ENCODE measurements around the gene KIRREL1.
A peak's percentile ranks its signal among the peaks of the same experiment; 100 is the strongest.

The KIRREL1 gene

DNA sequence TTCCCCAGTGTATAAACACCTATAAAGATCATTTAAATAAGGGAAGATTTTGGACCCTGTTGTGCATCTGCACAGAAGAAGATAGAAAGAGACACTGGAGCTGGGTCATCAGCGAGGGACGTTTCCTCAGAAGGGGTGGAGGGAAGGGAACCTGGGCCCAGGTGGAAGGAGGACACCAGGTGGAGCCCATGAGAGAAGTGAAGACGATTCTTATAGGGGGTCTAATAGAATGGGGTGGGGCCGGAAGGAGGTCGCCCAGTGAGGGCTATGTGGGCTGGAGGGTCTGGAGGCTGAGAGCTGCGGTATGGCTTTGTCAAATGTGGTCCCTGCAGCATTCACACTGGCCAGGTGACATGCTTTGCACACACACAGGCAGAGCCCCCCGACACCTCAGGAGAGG lies 13.7 kb downstream of the KIRREL1 start:
- peak overlapping the region; percentile 84 for H3K27ac ChIP-seq (ENCODE audit: low read length)
- H3K36me3 ChIP-seq (ENCODE audit: control insufficient read depth in 2 of 2, insufficient read depth in 2 of 2, low read length in 2 of 2), result no peaks in the 10 kb centered on the region
- H3K4me3 ChIP-seq (ENCODE audit: low read length in 2 of 2), result peak overlapping the region in 1 of 2 donors; percentile 13
- H3K9ac ChIP-seq (ENCODE audit: low read length in 2 of 2), result no peak overlapping the region
- H3K27me3 ChIP-seq (ENCODE audit: control insufficient read depth in 1 of 2, insufficient read depth in 2 of 2, low read length in 2 of 2), result no peaks in the 10 kb centered on the region
- no peaks in the 10 kb centered on the region for H3K9me3 ChIP-seq (ENCODE audit: control insufficient read depth in 2 of 2, low read length in 2 of 2)
- peaks cover 83% of the 10 kb centered on the region for H3K4me1 ChIP-seq (ENCODE audit: control insufficient read depth, insufficient read depth, low read length)

GRCh38 chr1:158007667-158008386 lies 14.4 kb downstream of the KIRREL1 start:
- Histone ChIP-seq H3K27me3 (ENCODE audit: control insufficient read depth in 1 of 2, insufficient read depth in 2 of 2, low read length in 2 of 2) (no peaks in the 10 kb centered on the region), H3K36me3 (ENCODE audit: control insufficient read depth in 2 of 2, insufficient read depth in 2 of 2, low read length in 2 of 2) (no peaks in the 10 kb centered on the region), H3K27ac (ENCODE audit: low read length) (peak overlapping the region; percentile 84), H3K4me3 (ENCODE audit: low read length in 2 of 2) (peak overlapping the region; percentile 13 to 29), H3K4me1 (ENCODE audit: control insufficient read depth, insufficient read depth, low read length) (peaks cover 78% of the 10 kb centered on the region), H3K9ac (ENCODE audit: low read length in 2 of 2) (peak overlapping the region in 1 of 2 donors; percentile 29), H3K9me3 (ENCODE audit: control insufficient read depth in 2 of 2, low read length in 2 of 2) (no peaks in the 10 kb centered on the region)

GRCh38 chr1:158008630-158009029 lies 15.2 kb downstream of the KIRREL1 start:
- no peaks in the 10 kb centered on the region for H3K9me3 ChIP-seq (ENCODE audit: control insufficient read depth in 2 of 2, low read length in 2 of 2)
- peak overlapping the region in 1 of 2 donors; percentile 22 for H3K4me3 ChIP-seq (ENCODE audit: low read length in 2 of 2)
- peak overlapping the region; percentile 84 for H3K27ac ChIP-seq (ENCODE audit: low read length)
- no peak overlapping the region for H3K9ac ChIP-seq (ENCODE audit: low read length in 2 of 2)
- peaks cover 73% of the 10 kb centered on the region for H3K4me1 ChIP-seq (ENCODE audit: control insufficient read depth, insufficient read depth, low read length)
- no peaks in the 10 kb centered on the region for H3K27me3 ChIP-seq (ENCODE audit: control insufficient read depth in 1 of 2, insufficient read depth in 2 of 2, low read length in 2 of 2)
- no peaks in the 10 kb centered on the region for H3K36me3 ChIP-seq (ENCODE audit: control insufficient read depth in 2 of 2, insufficient read depth in 2 of 2, low read length in 2 of 2)

GRCh38 chr1:158011714-158012113 lies 18.3 kb downstream of the KIRREL1 start:
- no peaks in the 10 kb centered on the region for H3K27me3 ChIP-seq (ENCODE audit: control insufficient read depth in 1 of 2, insufficient read depth in 2 of 2, low read length in 2 of 2)
- H3K4me1 ChIP-seq (ENCODE audit: control insufficient read depth, insufficient read depth, low read length), result peaks cover 71% of the 10 kb centered on the region
- peak overlapping the region in 1 of 2 donors; percentile 62 for H3K4me3 ChIP-seq (ENCODE audit: low read length in 2 of 2)

GRCh38 chr1:158013840-158014730 lies 20.6 kb downstream of the KIRREL1 start:
- Histone ChIP-seq H3K4me1 (ENCODE audit: control insufficient read depth, insufficient read depth, low read length) (peaks cover 57% of the 10 kb centered on the region), H3K27me3 (ENCODE audit: control insufficient read depth in 1 of 2, insufficient read depth in 2 of 2, low read length in 2 of 2) (no peaks in the 10 kb centered on the region), H3K9ac (ENCODE audit: low read length in 2 of 2) (peak overlapping the region; percentile 17 to 29), H3K36me3 (ENCODE audit: control insufficient read depth in 2 of 2, insufficient read depth in 2 of 2, low read length in 2 of 2) (no peaks in the 10 kb centered on the region), H3K4me3 (ENCODE audit: low read length in 2 of 2) (peak overlapping the region in 1 of 2 donors; percentile 29), H3K9me3 (ENCODE audit: control insufficient read depth in 2 of 2, low read length in 2 of 2) (no peaks in the 10 kb centered on the region), H3K27ac (ENCODE audit: low read length) (peak overlapping the region; percentile 41)

More at GRCh38 chr1:158011714-158012113, 18.3 kb downstream of the KIRREL1 start:
- Histone ChIP-seq H3K36me3 (ENCODE audit: control insufficient read depth in 2 of 2, insufficient read depth in 2 of 2, low read length in 2 of 2) (no peaks in the 10 kb centered on the region), H3K27ac (ENCODE audit: low read length) (peak overlapping the region; percentile 84), H3K9me3 (ENCODE audit: control insufficient read depth in 2 of 2, low read length in 2 of 2) (no peaks in the 10 kb centered on the region), H3K9ac (ENCODE audit: low read length in 2 of 2) (peak overlapping the region; percentile 40 to 47)

DNA sequence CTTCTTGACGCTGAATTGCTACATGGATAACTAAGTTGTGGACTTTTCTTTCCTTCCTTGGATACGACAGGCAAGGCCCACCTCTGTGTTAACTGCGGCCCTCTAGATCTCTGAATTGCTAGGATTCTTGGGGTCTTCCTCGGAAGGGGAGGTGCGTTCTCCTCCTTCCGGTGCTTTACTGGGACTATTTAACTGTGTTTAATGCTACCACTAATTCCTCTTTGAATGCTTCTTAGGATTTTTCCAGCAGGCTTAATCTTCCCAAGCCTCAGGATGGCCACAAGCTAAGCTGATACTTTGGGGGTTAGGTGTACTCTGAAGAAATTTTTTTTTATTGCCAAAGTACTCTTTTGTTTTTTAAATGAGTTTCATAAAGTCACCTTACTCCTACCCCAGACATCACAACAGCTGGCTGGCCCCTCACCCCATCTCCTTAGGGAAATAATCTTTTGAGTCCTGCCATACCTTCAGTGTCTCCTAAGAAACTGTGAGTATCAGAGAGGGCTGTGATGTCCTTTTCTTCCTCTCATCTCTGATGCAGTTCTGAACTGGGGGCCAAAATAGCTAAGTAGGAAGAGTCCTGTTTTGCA lies 21.4 kb downstream of the KIRREL1 start:
- H3K9me3 ChIP-seq (ENCODE audit: control insufficient read depth in 2 of 2, low read length in 2 of 2), result no peaks in the 10 kb centered on the region
- peaks cover 57% of the 10 kb centered on the region for H3K4me1 ChIP-seq (ENCODE audit: control insufficient read depth, insufficient read depth, low read length)
- no peaks in the 10 kb centered on the region for H3K27me3 ChIP-seq (ENCODE audit: control insufficient read depth in 1 of 2, insufficient read depth in 2 of 2, low read length in 2 of 2)
- no peak overlapping the region for H3K9ac ChIP-seq (ENCODE audit: low read length in 2 of 2)
- H3K36me3 ChIP-seq (ENCODE audit: control insufficient read depth in 2 of 2, insufficient read depth in 2 of 2, low read length in 2 of 2), result no peaks in the 10 kb centered on the region
- no peak overlapping the region for H3K27ac ChIP-seq (ENCODE audit: low read length)
- no peak overlapping the region for H3K4me3 ChIP-seq (ENCODE audit: low read length in 2 of 2)

DNA sequence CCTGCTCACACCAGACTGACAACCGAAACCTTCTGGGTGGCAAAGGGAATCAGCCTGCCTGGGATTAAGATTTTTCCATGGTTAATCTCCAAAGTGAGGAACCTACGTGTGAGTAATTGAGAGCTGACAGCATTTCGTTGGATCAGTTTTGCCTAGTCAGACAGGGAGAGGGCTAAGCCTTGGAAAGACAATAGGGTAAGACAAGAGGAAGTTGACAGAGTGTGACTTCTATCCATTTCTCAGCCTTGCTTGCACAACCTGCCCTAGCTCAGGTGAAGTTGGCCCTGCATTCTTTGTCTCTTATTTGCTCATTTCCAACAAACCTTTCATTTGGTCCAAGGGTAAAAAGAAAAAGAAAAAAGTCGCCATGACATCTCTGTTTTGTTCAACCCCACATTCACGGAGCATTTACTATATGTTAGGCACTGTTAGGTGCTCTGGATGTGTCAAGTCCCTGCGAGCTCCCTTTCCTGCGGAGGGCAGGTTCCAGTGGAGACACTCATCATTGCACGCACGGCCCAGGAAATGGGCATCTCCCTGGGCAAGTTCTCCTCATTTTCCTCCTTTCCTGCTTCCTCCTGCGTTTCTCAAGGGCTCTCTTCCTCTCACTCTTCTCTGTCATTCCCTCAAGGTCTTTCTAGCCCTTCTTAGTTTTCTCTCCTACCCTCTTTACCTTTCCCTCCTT lies 23.3 kb downstream of the KIRREL1 start:
- Histone ChIP-seq H3K27ac (ENCODE audit: low read length) (no peak overlapping the region), H3K36me3 (ENCODE audit: control insufficient read depth in 2 of 2, insufficient read depth in 2 of 2, low read length in 2 of 2) (no peaks in the 10 kb centered on the region), H3K27me3 (ENCODE audit: control insufficient read depth in 1 of 2, insufficient read depth in 2 of 2, low read length in 2 of 2) (no peaks in the 10 kb centered on the region), H3K4me3 (ENCODE audit: low read length in 2 of 2) (no peak overlapping the region), H3K4me1 (ENCODE audit: control insufficient read depth, insufficient read depth, low read length) (peaks cover 54% of the 10 kb centered on the region), H3K9me3 (ENCODE audit: control insufficient read depth in 2 of 2, low read length in 2 of 2) (no peaks in the 10 kb centered on the region), H3K9ac (ENCODE audit: low read length in 2 of 2) (no peak overlapping the region)

- H3K4me3 ChIP-seq (ENCODE audit: low read length in 2 of 2), result peak overlapping the region in 1 of 2 donors; percentile 8
- H3K27ac ChIP-seq (ENCODE audit: low read length), result peak overlapping the region; percentile 70
- H3K4me1 ChIP-seq (ENCODE audit: control insufficient read depth, insufficient read depth, low read length), result peaks cover 62% of the 10 kb centered on the region
- H3K9me3 ChIP-seq (ENCODE audit: control insufficient read depth in 2 of 2, low read length in 2 of 2), result no peaks in the 10 kb centered on the region
- no peaks in the 10 kb centered on the region for H3K36me3 ChIP-seq (ENCODE audit: control insufficient read depth in 2 of 2, insufficient read depth in 2 of 2, low read length in 2 of 2)
- H3K9ac ChIP-seq (ENCODE audit: low read length in 2 of 2), result no peak overlapping the region
- H3K27me3 ChIP-seq (ENCODE audit: control insufficient read depth in 1 of 2, insufficient read depth in 2 of 2, low read length in 2 of 2), result no peaks in the 10 kb centered on the region
Observed at GRCh38 chr1:158017800-158018595, 24.6 kb downstream of the KIRREL1 start.

- no peaks in the 10 kb centered on the region for H3K9me3 ChIP-seq (ENCODE audit: control insufficient read depth in 2 of 2, low read length in 2 of 2)
- peak overlapping the region; percentile 70 for H3K27ac ChIP-seq (ENCODE audit: low read length)
- no peaks in the 10 kb centered on the region for H3K27me3 ChIP-seq (ENCODE audit: control insufficient read depth in 1 of 2, insufficient read depth in 2 of 2, low read length in 2 of 2)
- peak overlapping the region in 1 of 2 donors; percentile 47 for H3K4me3 ChIP-seq (ENCODE audit: low read length in 2 of 2)
- peaks cover 55% of the 10 kb centered on the region for H3K4me1 ChIP-seq (ENCODE audit: control insufficient read depth, insufficient read depth, low read length)
- H3K36me3 ChIP-seq (ENCODE audit: control insufficient read depth in 2 of 2, insufficient read depth in 2 of 2, low read length in 2 of 2), result no peaks in the 10 kb centered on the region
- H3K9ac ChIP-seq (ENCODE audit: low read length in 2 of 2), result peak overlapping the region; percentile 34 to 51
Observed at GRCh38 chr1:158019171-158019868, 25.9 kb downstream of the KIRREL1 start.
